ENCODE data around the gene BRD1.
"Not testable (repeated sequence)": the region's sequence is repeated elsewhere in the genome, so short reads cannot be mapped to it uniquely, and the experiment has no call there.

GRCh38 chr22:49762571-49762970, 65.1 kb downstream of the BRD1 start:
- TF ChIP-seq OTX1 (CRISPR knock-in tag; IDR thresholded peaks at IDR 0.05); ARHGAP35 (IDR thresholded peaks at IDR 0.05; ENCODE audit: partially characterized antibody); THRAP3 (IDR thresholded peaks at IDR 0.05; ENCODE audit: borderline replicate concordance); PURB (CRISPR knock-in tag; IDR thresholded peaks at IDR 0.05; ENCODE audit: low read depth); ZBTB11 (CRISPR knock-in tag; IDR thresholded peaks at IDR 0.05); USF1 (CRISPR knock-in tag; IDR thresholded peaks at IDR 0.05); XRCC4 (IDR thresholded peaks at IDR 0.05; ENCODE audit: extremely low read depth, insufficient read depth, insufficient read length); FOXM1 (IDR thresholded peaks at IDR 0.05; ENCODE audit: low read depth); FOXM1 (CRISPR knock-in tag; IDR thresholded peaks at IDR 0.05; ENCODE audit: low read depth): not testable (repeated sequence)

Measured in K562 (cell line).